HEK293 (cell line): ENCODE measurements around the gene CARD10.
A peak's percentile ranks its signal among the peaks of the same experiment; 100 is the strongest.

ENCODE experiments used
- CTCF ChIA-PET: fragments of 350-600 bp; formaldehyde crosslinking; extraction: SDS; loops from one replicate; lab custom pipeline; 2021; ENCODE audit warnings: antibody characterized with exemption; lab: Yijun Ruan, JAX
- POLR2A ChIA-PET: fragments of 300-600 bp; formaldehyde crosslinking; extraction: SDS; loops from one replicate; lab custom pipeline; 2020; ENCODE audit warnings: antibody characterized with exemption, inconsistent platforms; lab: Yijun Ruan, JAX
- H3K27ac ChIP-seq: fragments of 200-500 bp; sonication (Bioruptor generic); 2 replicates; pipeline ENCODE4 v1.5.1; 2014; ENCODE audit warnings: low read depth, low read length, control low read depth, inconsistent platforms; ENCODE audit errors: extremely low read depth
- H3K36me3 ChIP-seq, 2 experiments: fragments of 200-500 bp in 1 of 2; sonication (Bioruptor generic) in 1 of 2; 1 replicate in 1 of 2; 2 replicates in 1 of 2; pipeline ENCODE4 v1.5.1; 2014 to 2017; ENCODE audit warnings: inconsistent platforms in 2 of 2, low read length in 2 of 2; ENCODE audit not compliant: control insufficient read depth in 2 of 2, insufficient read depth in 1 of 2
- H3K4me1 ChIP-seq: fragments of 200-500 bp; sonication (Bioruptor generic); 2 replicates; pipeline ENCODE4 v1.5.1; 2014; ENCODE audit warnings: mild to moderate bottlenecking, low read length, inconsistent platforms; ENCODE audit not compliant: control insufficient read depth, insufficient read depth
- H3K4me3 ChIP-seq: 2 replicates; pipeline ENCODE4 v1.5.1; 2011; ENCODE audit warnings: low read depth, mild to moderate bottlenecking, control low read depth, low read length, moderate library complexity
- H3K9me3 ChIP-seq: fragments of 200-500 bp; sonication (Bioruptor generic); 2 replicates; pipeline ENCODE4 v1.5.1; 2014; ENCODE audit warnings: low read depth, low read length, inconsistent platforms; ENCODE audit not compliant: control insufficient read depth, insufficient read depth
- AEBP2 ChIP-seq: fragments of 450-650 bp; formaldehyde crosslinking; IDR thresholded peaks from 2 replicates; pipeline ENCODE4 v1.5.1; 2016; ENCODE audit warnings: missing biosample characterization, missing genetic modification characterization, borderline replicate concordance
- IKZF3 ChIP-seq: fragments of 450-650 bp; IDR thresholded peaks from 2 replicates; pipeline ENCODE4 v1.5.0; 2018; ENCODE audit warnings: missing biosample characterization, mild to moderate bottlenecking, missing genetic modification characterization, moderate library complexity
- KLF17 ChIP-seq: fragments of 450-650 bp; formaldehyde crosslinking; IDR thresholded peaks from 2 replicates; pipeline ENCODE4 v1.5.1; 2016; ENCODE audit warnings: missing biosample characterization, missing genetic modification characterization
- TRIM28 ChIP-seq: IDR thresholded peaks from 2 replicates; pipeline ENCODE4 v1.6.1; 2011; ENCODE audit warnings: low read length, control low read depth, borderline replicate concordance
- ZBTB48 ChIP-seq: fragments of 450-650 bp; formaldehyde crosslinking; IDR thresholded peaks from 2 replicates; pipeline ENCODE4 v1.5.1; 2016; ENCODE audit warnings: missing biosample characterization, missing genetic modification characterization
- ZFP41 ChIP-seq: fragments of 450-650 bp; formaldehyde crosslinking; IDR thresholded peaks from 2 replicates; pipeline ENCODE4 v1.5.1; 2016; ENCODE audit warnings: missing biosample characterization, missing genetic modification characterization, borderline replicate concordance
- ZNF114 ChIP-seq: fragments of 450-650 bp; formaldehyde crosslinking; IDR thresholded peaks from 2 replicates; pipeline ENCODE4 v1.5.0; 2017; ENCODE audit warnings: missing biosample characterization, missing genetic modification characterization
- ZNF138 ChIP-seq: fragments of 450-650 bp; formaldehyde crosslinking; IDR thresholded peaks from 2 replicates; pipeline ENCODE4 v1.5.1; 2016; ENCODE audit warnings: missing biosample characterization, missing genetic modification characterization, borderline replicate concordance
- ZNF184 ChIP-seq: fragments of 450-650 bp; IDR thresholded peaks from 2 replicates; pipeline ENCODE4 v1.5.1; 2018; ENCODE audit warnings: missing biosample characterization, mild to moderate bottlenecking, missing genetic modification characterization
- ZNF19 ChIP-seq: fragments of 450-650 bp; formaldehyde crosslinking; IDR thresholded peaks from 2 replicates; pipeline ENCODE4; 2016; ENCODE audit warnings: missing biosample characterization, missing genetic modification characterization, low read depth
- ZNF239 ChIP-seq: fragments of 450-650 bp; formaldehyde crosslinking; IDR thresholded peaks from 2 replicates; pipeline ENCODE4 v1.5.1; 2016; ENCODE audit warnings: missing biosample characterization, missing genetic modification characterization
- ZNF449 ChIP-seq: fragments of 450-650 bp; formaldehyde crosslinking; IDR thresholded peaks from 2 replicates; pipeline ENCODE4 v1.5.1; 2017; ENCODE audit warnings: missing biosample characterization, mild to moderate bottlenecking, missing genetic modification characterization, moderate library complexity
- ZNF473 ChIP-seq: fragments of 450-650 bp; formaldehyde crosslinking; IDR thresholded peaks from 2 replicates; pipeline ENCODE4 v1.5.1; 2017; ENCODE audit warnings: missing biosample characterization, missing genetic modification characterization
- ZNF530 ChIP-seq: fragments of 450-650 bp; formaldehyde crosslinking; IDR thresholded peaks from 2 replicates; pipeline ENCODE4 v1.5.1; 2016; ENCODE audit warnings: low read depth, missing biosample characterization, missing genetic modification characterization
- ZNF558 ChIP-seq: fragments of 450-650 bp; formaldehyde crosslinking; IDR thresholded peaks from 2 replicates; pipeline ENCODE4 v1.5.1; 2016; ENCODE audit warnings: missing biosample characterization, missing genetic modification characterization
- ZNF571 ChIP-seq: fragments of 450-650 bp; formaldehyde crosslinking; IDR thresholded peaks from 2 replicates; pipeline ENCODE4 v1.5.0; 2017; ENCODE audit warnings: missing biosample characterization, missing genetic modification characterization
- ZNF623 ChIP-seq: fragments of 450-650 bp; formaldehyde crosslinking; IDR thresholded peaks from 2 replicates; pipeline ENCODE4 v1.5.1; 2016; ENCODE audit warnings: missing biosample characterization, missing genetic modification characterization
- ZNF658 ChIP-seq: fragments of 450-650 bp; formaldehyde crosslinking; IDR thresholded peaks from 2 replicates; pipeline ENCODE4; 2016; ENCODE audit warnings: missing biosample characterization, missing genetic modification characterization
- ZNF660 ChIP-seq: fragments of 450-650 bp; IDR thresholded peaks from 2 replicates; pipeline ENCODE4 v1.5.1; 2018; ENCODE audit warnings: missing biosample characterization, mild to moderate bottlenecking, missing genetic modification characterization
- ZNF768 ChIP-seq: fragments of 450-650 bp; formaldehyde crosslinking; IDR thresholded peaks from 2 replicates; pipeline ENCODE4 v1.5.1; 2018; ENCODE audit warnings: missing biosample characterization, mild to moderate bottlenecking, missing genetic modification characterization

Gene CARD10

GRCh38 chr22:37505565-37505964, 13.7 kb downstream of the CARD10 start:
- Histone ChIP-seq H3K4me1 (no peaks in the 10 kb centered on the region), H3K27ac (no peak overlapping the region), H3K4me3 (no peak overlapping the region), H3K36me3 (peaks cover 7 to 82% of the 10 kb centered on the region in 2 experiments; a peak in 2 of 3 replicates), H3K9me3 (no peaks in the 10 kb centered on the region)
- ChIA-PET CTCF (interaction anchor here (0.7 to 1.5 kb wide), 10 partner anchors 12 to 677 kb away, joined by 3 to 7 read pairs (median 4); no protein-coding TSS in a partner anchor), POLR2A (interaction anchor here (0.7 kb wide), 1 partner anchor 339 kb away, joined by 3 read pairs; the partner anchor contains the start of gene ANKRD54)
- TF ChIP-seq ZNF768 (tag by site-specific recombination) (peak; percentile 65; the same call in 1 of the 2 replicates), ZNF114 (no peak)

GRCh38 chr22:37504964-37505363, 14.3 kb downstream of the CARD10 start:
- H3K4me3 ChIP-seq: no peak overlapping the region
- no peak for TF ChIP-seq ZNF530 (tag by site-specific recombination)
- TF ChIP-seq KLF17 (tag by site-specific recombination): no peak
- peak; percentile 99 for TF ChIP-seq ZNF623 (tag by site-specific recombination)
- TF ChIP-seq TRIM28: no peak
- TF ChIP-seq ZNF660 (tag by site-specific recombination): no peak
- H3K36me3 ChIP-seq: peaks cover 7 to 88% of the 10 kb centered on the region in 2 experiments; a peak in 2 of 3 replicates
- no peaks in the 10 kb centered on the region for H3K4me1 ChIP-seq
- H3K9me3 ChIP-seq: no peaks in the 10 kb centered on the region
- POLR2A ChIA-PET: no interaction called here
- CTCF ChIA-PET: interaction anchor here (0.7 to 1.4 kb wide), 6 partner anchors 13 to 456 kb away, joined by 3 to 6 read pairs (median 4); no protein-coding TSS in a partner anchor
- H3K27ac ChIP-seq: no peak overlapping the region

GRCh38 chr22:37503850-37504249, 15.4 kb downstream of the CARD10 start:
- CTCF ChIA-PET: interaction anchor here (1.2 kb wide), 1 partner anchor 9 kb away, joined by 3 read pairs; no protein-coding TSS in a partner anchor

More at GRCh38 chr22:37503850-37504249, 15.4 kb downstream of the CARD10 start:
- Histone ChIP-seq H3K4me3 (no peak overlapping the region), H3K36me3 (peaks cover 7 to 96% of the 10 kb centered on the region in 2 experiments; a peak in 2 of 3 replicates), H3K9me3 (no peaks in the 10 kb centered on the region), H3K4me1 (no peaks in the 10 kb centered on the region), H3K27ac (no peak overlapping the region)
- POLR2A ChIA-PET: no interaction called here
- no peak for TF ChIP-seq ZNF558 (tag by site-specific recombination)
- TF ChIP-seq AEBP2 (tag by site-specific recombination): no peak
- TF ChIP-seq ZNF138 (tag by site-specific recombination): no peak
- TF ChIP-seq ZNF658 (tag by site-specific recombination): no peak
- no peak for TF ChIP-seq ZNF184
- TF ChIP-seq ZNF571 (tag by site-specific recombination): no peak
- no peak for TF ChIP-seq ZNF449 (tag by site-specific recombination)
- no peak for TF ChIP-seq ZNF19 (tag by site-specific recombination)
- TF ChIP-seq ZNF239 (tag by site-specific recombination): no peak
- no peak for TF ChIP-seq IKZF3
- no peak for TF ChIP-seq ZFP41 (tag by site-specific recombination)
- no peak for TF ChIP-seq ZBTB48 (tag by site-specific recombination)
- TF ChIP-seq ZNF473 (tag by site-specific recombination): no peak
